Measurements from ENCODE around the gene GSTM2. TPM values are rescaled to one million over a fixed set of nuclear protein-coding genes. Genes with fewer than 3 reads are reported as not detected.

The GSTM2 gene
- total and polyA plus RNA-seq, 2 donors (not counting 3 experiments of a cell fraction or from before 2014, with no cell fraction given): 21.5 to 23.6 TPM

GRCh38 chr1:109629372-109630030 lies 38.4 kb upstream of the GSTM2 start:
- H3K36me3 ChIP-seq (ENCODE audit: control insufficient read depth in 2 of 2, extremely low read depth in 1 of 2, insufficient read depth in 2 of 2, low read length in 2 of 2): peaks cover 9 to 47% of the 10 kb centered on the region in 2 experiments
- H3K4me1 ChIP-seq (ENCODE audit: control insufficient read depth, extremely low read depth, insufficient read depth, low read length): no peaks in the 10 kb centered on the region
- intact Hi-C loops (cut with micrococcal nuclease): loop anchor here (1.0 kb wide), 1 partner anchor 83 kb away; no protein-coding TSS in a partner anchor
- peaks cover 7% of the 10 kb centered on the region for H3K79me2 ChIP-seq (ENCODE audit: control insufficient read depth, insufficient read depth, low read length)
- BruUV-seq (replicated peaks): no TSS peak
- H3K4me2 ChIP-seq (ENCODE audit: insufficient read depth, low read length): no peak overlapping the region
- ChIA-PET POLR2A (interaction anchor here (2.2 kb wide), 1 partner anchor 81 kb away, joined by 11 read pairs; the partner anchor contains the start of gene GNAI3), CTCF (interaction anchor here (0.7 to 15.2 kb wide), 22 partner anchors 9 to 355 kb away, joined by 3 to 565 read pairs (median 8); partner anchors contain the start of genes AHCYL1, AMPD2, GNAI3 and GNAT2)
- no peaks in the 10 kb centered on the region for H3K27me3 ChIP-seq (ENCODE audit: control insufficient read depth in 2 of 2, insufficient read depth in 2 of 2, low read length in 2 of 2)
- H3K9ac ChIP-seq (replicated peaks; ENCODE audit: extremely low read depth, insufficient read depth, low read length): no peak overlapping the region
- no peaks in the 10 kb centered on the region for H4K20me1 ChIP-seq (replicated peaks; ENCODE audit: control insufficient read depth, extremely low read depth, insufficient read depth, low read length)
- FAIRE-seq (no peak), DNase-seq (ENCODE audit: low read depth, low spot score) (no peak)
- no peaks in the 10 kb centered on the region for H3K9me3 ChIP-seq (replicated peaks; ENCODE audit: control insufficient read depth, insufficient read depth, low read length)
- no peaks in the 10 kb centered on the region for H3K9me1 ChIP-seq (replicated peaks; ENCODE audit: control insufficient read depth, extremely low read depth, insufficient read depth, low read length)
- dilution Hi-C loops (cut with MboI; ENCODE audit: extremely low pct_ligation_motif_present, low sequenced_read_pairs): no loop called here
- H3K4me3 ChIP-seq (replicated peaks in 1 of 3; ENCODE audit: insufficient read depth in 1 of 3, low read depth in 1 of 3, low read length in 3 of 3): no peak overlapping the region
- TF ChIP-seq GATA2 (IDR thresholded peaks at IDR 0.05; ENCODE audit: insufficient read depth, insufficient read length, low read depth, low read length) (no peak), FOS (IDR thresholded peaks at IDR 0.05; ENCODE audit: borderline replicate concordance, insufficient read depth, low read length) (no peak), POLR2A (IDR thresholded peaks at IDR 0.05; ENCODE audit: low read depth, low read length) (no peak), JUN (IDR thresholded peaks at IDR 0.05; ENCODE audit: borderline replicate concordance, insufficient read depth, insufficient read length, low read depth) (no peak), EZH2 (IDR thresholded peaks at IDR 0.05; ENCODE audit: borderline replicate concordance, low read depth, low read length, severe bottlenecking) (no peak), MYC (IDR thresholded peaks at IDR 0.05; ENCODE audit: low read depth, low read length) (no peak), POLR2AphosphoS5 (IDR thresholded peaks at IDR 0.05; ENCODE audit: insufficient read depth, low read depth, low read length) (no peak), MAX (IDR thresholded peaks at IDR 0.05; ENCODE audit: insufficient read depth, insufficient read length) (no peak), CTCF (IDR thresholded peaks at IDR 0.05; ENCODE audit: extremely low read depth in 1 of 2, insufficient read depth in 1 of 2, low read depth in 1 of 2, low read length in 2 of 2) (no peak)
- H3K27ac ChIP-seq (ENCODE audit: insufficient read depth, low read depth, low read length): no peak overlapping the region
- no peak overlapping the region for H2AFZ ChIP-seq (ENCODE audit: low read depth, low read length)
